SK-N-SH (cell line): Measurements from ENCODE around the gene PRC1.

Source experiments
- EP300 ChIP-seq, 2 experiments: IDR thresholded peaks; 2 replicates each; pipeline versions ENCODE4 v1.4.0 to v1.6.1; 2012; ENCODE audit warnings: borderline replicate concordance in 1 of 2, low read depth in 1 of 2, low read length in 1 of 2
- GABPA ChIP-seq: IDR thresholded peaks from 2 replicates; pipeline ENCODE4 v1.4.0; 2012; ENCODE audit warnings: low read depth, mild to moderate bottlenecking
- TAF1 ChIP-seq: IDR thresholded peaks from 2 replicates; pipeline ENCODE4 v1.6.1; 2012; ENCODE audit warnings: low read depth, mild to moderate bottlenecking, low read length, moderate library complexity, borderline replicate concordance
- USF2 ChIP-seq: fragments of 150-350 bp; IDR thresholded peaks from 2 replicates; pipeline ENCODE4 v1.6.1; 2017; ENCODE audit warnings: antibody characterized with exemption, low read length, low read depth, borderline replicate concordance
- TF ChIP-seq, protein P1 (sequence below): fragments of 200-600 bp; sonication (generic); IDR thresholded peaks from 2 replicates; pipeline ENCODE4 v1.6.1; 2017; ENCODE audit warnings: antibody characterized with exemption, mild to moderate bottlenecking, moderate library complexity
- TF ChIP-seq, protein P2 (sequence below): IDR thresholded peaks from 2 replicates; pipeline ENCODE4 v1.6.1; 2012; ENCODE audit warnings: mild to moderate bottlenecking, low read depth, low read length, moderate library complexity

- no peak for TF ChIP-seq TAF1
- TF ChIP-seq, protein P1, sequence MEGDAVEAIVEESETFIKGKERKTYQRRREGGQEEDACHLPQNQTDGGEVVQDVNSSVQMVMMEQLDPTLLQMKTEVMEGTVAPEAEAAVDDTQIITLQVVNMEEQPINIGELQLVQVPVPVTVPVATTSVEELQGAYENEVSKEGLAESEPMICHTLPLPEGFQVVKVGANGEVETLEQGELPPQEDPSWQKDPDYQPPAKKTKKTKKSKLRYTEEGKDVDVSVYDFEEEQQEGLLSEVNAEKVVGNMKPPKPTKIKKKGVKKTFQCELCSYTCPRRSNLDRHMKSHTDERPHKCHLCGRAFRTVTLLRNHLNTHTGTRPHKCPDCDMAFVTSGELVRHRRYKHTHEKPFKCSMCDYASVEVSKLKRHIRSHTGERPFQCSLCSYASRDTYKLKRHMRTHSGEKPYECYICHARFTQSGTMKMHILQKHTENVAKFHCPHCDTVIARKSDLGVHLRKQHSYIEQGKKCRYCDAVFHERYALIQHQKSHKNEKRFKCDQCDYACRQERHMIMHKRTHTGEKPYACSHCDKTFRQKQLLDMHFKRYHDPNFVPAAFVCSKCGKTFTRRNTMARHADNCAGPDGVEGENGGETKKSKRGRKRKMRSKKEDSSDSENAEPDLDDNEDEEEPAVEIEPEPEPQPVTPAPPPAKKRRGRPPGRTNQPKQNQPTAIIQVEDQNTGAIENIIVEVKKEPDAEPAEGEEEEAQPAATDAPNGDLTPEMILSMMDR, result no peak
- TF ChIP-seq USF2, result no peak
- no peak for TF ChIP-seq GABPA
- TF ChIP-seq, protein P2, sequence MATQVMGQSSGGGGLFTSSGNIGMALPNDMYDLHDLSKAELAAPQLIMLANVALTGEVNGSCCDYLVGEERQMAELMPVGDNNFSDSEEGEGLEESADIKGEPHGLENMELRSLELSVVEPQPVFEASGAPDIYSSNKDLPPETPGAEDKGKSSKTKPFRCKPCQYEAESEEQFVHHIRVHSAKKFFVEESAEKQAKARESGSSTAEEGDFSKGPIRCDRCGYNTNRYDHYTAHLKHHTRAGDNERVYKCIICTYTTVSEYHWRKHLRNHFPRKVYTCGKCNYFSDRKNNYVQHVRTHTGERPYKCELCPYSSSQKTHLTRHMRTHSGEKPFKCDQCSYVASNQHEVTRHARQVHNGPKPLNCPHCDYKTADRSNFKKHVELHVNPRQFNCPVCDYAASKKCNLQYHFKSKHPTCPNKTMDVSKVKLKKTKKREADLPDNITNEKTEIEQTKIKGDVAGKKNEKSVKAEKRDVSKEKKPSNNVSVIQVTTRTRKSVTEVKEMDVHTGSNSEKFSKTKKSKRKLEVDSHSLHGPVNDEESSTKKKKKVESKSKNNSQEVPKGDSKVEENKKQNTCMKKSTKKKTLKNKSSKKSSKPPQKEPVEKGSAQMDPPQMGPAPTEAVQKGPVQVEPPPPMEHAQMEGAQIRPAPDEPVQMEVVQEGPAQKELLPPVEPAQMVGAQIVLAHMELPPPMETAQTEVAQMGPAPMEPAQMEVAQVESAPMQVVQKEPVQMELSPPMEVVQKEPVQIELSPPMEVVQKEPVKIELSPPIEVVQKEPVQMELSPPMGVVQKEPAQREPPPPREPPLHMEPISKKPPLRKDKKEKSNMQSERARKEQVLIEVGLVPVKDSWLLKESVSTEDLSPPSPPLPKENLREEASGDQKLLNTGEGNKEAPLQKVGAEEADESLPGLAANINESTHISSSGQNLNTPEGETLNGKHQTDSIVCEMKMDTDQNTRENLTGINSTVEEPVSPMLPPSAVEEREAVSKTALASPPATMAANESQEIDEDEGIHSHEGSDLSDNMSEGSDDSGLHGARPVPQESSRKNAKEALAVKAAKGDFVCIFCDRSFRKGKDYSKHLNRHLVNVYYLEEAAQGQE, result no peak
- no peak for TF ChIP-seq EP300 (IDR thresholded peaks at IDR 0.05; ENCODE audit: borderline replicate concordance in 1 of 2, low read depth in 1 of 2, low read length in 1 of 2)
Measured at GRCh38 chr15:90988296-90988695, 6.0 kb downstream of the PRC1 start.
